ENCODE measurements around the gene USP35. TPM values are rescaled to one million over a fixed set of nuclear protein-coding genes. Genes with fewer than 3 reads are reported as not detected.

Gene USP35
- total RNA-seq, 1 experiment from 2014 or later: 11.8 TPM

GRCh38 chr11:78208257-78209165 is 19.8 kb downstream of the USP35 start:
- in situ Hi-C loops (cut with HindIII; ENCODE audit: low pct_unique_long_range_greater_than_20kb, low sequenced_read_pairs): no loop called here
- ATAC-seq (0 out of 2 replicates have a peak, but pooled peaks have one; percentile 23), DNase-seq (ENCODE audit: low read depth, low spot score) (no peak)
- H3K36me3 ChIP-seq (ENCODE audit: control insufficient read depth, insufficient read depth, low read length): no peaks in the 10 kb centered on the region
- no TSS peak for BruUV-seq (replicated peaks)
- H3K4me3 ChIP-seq (ENCODE audit: low read depth in 2 of 2, low read length in 2 of 2): no peak overlapping the region
- no peak overlapping the region for H3K27ac ChIP-seq (ENCODE audit: low read length)
- no peak for TF ChIP-seq CTCF (IDR thresholded peaks at IDR 0.05)
- no peak for TF ChIP-seq POLR2AphosphoS5 (IDR thresholded peaks at IDR 0.05; ENCODE audit: low read depth, low read length)
- no peak for TF ChIP-seq TCF7L2 (IDR thresholded peaks at IDR 0.05; ENCODE audit: low read depth, low read length)
- no peak for TF ChIP-seq REST (IDR thresholded peaks at IDR 0.05; ENCODE audit: insufficient read depth in 1 of 2, low read depth in 2 of 2, low read length in 1 of 2)
- TF ChIP-seq SIN3A (IDR thresholded peaks at IDR 0.05; ENCODE audit: borderline replicate concordance, insufficient read depth, low read depth, low read length): no peak
- intact Hi-C loops (cut with micrococcal nuclease; ENCODE audit: unreplicated experiment): no loop called here
- no peaks in the 10 kb centered on the region for H3K27me3 ChIP-seq (ENCODE audit: control insufficient read depth, insufficient read depth, low read length)
- POLR2A ChIA-PET: no interaction called here
- no peaks in the 10 kb centered on the region for H3K4me1 ChIP-seq (ENCODE audit: control insufficient read depth, insufficient read depth, low read length)
- CTCF ChIA-PET: no interaction called here
- no peaks in the 10 kb centered on the region for H3K9me3 ChIP-seq (ENCODE audit: control insufficient read depth, insufficient read depth, low read depth, low read length)

- no peak for TF ChIP-seq REST (IDR thresholded peaks at IDR 0.05; ENCODE audit: insufficient read depth in 1 of 2, low read depth in 2 of 2, low read length in 1 of 2)
- no peak for TF ChIP-seq SIN3A (IDR thresholded peaks at IDR 0.05; ENCODE audit: borderline replicate concordance, insufficient read depth, low read depth, low read length)
- no peak for TF ChIP-seq CTCF (IDR thresholded peaks at IDR 0.05)
- no peak for TF ChIP-seq TCF7L2 (IDR thresholded peaks at IDR 0.05; ENCODE audit: low read depth, low read length)
- TF ChIP-seq POLR2AphosphoS5 (IDR thresholded peaks at IDR 0.05; ENCODE audit: low read depth, low read length): no peak
- H3K27ac ChIP-seq (ENCODE audit: low read length): no peak overlapping the region
- CTCF ChIA-PET: no interaction called here
- no peaks in the 10 kb centered on the region for H3K36me3 ChIP-seq (ENCODE audit: control insufficient read depth, insufficient read depth, low read length)
- DNase-seq (ENCODE audit: low read depth, low spot score) (no peak), ATAC-seq (no peak)
- H3K4me3 ChIP-seq (ENCODE audit: low read depth in 2 of 2, low read length in 2 of 2): no peak overlapping the region
- intact Hi-C loops (cut with micrococcal nuclease; ENCODE audit: unreplicated experiment): no loop called here
- no peaks in the 10 kb centered on the region for H3K4me1 ChIP-seq (ENCODE audit: control insufficient read depth, insufficient read depth, low read length)
- no peaks in the 10 kb centered on the region for H3K9me3 ChIP-seq (ENCODE audit: control insufficient read depth, insufficient read depth, low read depth, low read length)
- POLR2A ChIA-PET: no interaction called here
- no TSS peak for BruUV-seq (replicated peaks)
- in situ Hi-C loops (cut with HindIII; ENCODE audit: low pct_unique_long_range_greater_than_20kb, low sequenced_read_pairs): no loop called here
- no peaks in the 10 kb centered on the region for H3K27me3 ChIP-seq (ENCODE audit: control insufficient read depth, insufficient read depth, low read length)
Measured at GRCh38 chr11:78209478-78209877, 20.8 kb downstream of the USP35 start.

Measured in Panc1 (cell line).